LNCaP clone FGC (cell line): Measurements from ENCODE around the gene CLEC7A.

Experiments used
- DNase-seq: peaks from one replicate; pipeline ENCODE4 v3.0.0-alpha.2; 2011; ENCODE audit warnings: low read depth
- H3K4me3 ChIP-seq: 2 replicates; pipeline ENCODE4 v1.5.1; 2011; ENCODE audit warnings: mild to moderate bottlenecking, low read depth, low read length, control low read depth
- CTCF ChIP-seq: IDR thresholded peaks from 2 replicates; pipeline ENCODE4 v1.5.1; 2012; ENCODE audit warnings: mild to moderate bottlenecking; ENCODE audit not compliant: control insufficient read depth, insufficient read depth; ENCODE audit errors: extremely low read depth

The CLEC7A gene

DNA sequence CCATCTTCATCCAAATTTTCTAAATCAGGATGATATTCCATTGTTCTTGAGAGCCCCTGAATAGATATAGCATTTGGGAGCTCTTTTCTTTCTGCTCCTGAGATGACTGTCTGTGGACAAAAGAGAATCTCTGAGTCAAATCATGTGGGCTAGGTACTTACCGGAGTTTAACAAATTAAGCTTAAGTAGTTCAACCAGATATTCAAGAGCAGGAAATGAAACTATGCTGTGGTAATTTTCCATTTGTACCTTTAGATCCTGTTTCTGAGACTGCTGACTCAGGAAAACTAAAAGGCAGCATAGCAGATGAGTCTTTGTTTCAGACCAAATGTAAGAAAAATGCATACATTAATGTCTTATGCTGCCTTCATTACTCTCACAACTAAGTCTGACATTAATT lies at the start of gene CLEC7A:
TSS of gene CLEC7A (minus strand) at position 158 of the 400 bp plus-strand sequence. CDS start at position 41, 117 bp downstream.
- H3K4me3 ChIP-seq, result no peak within 1 kb of the TSS
- peak; percentile 28 for DNase-seq
- no peak for TF ChIP-seq CTCF

- no peak for DNase-seq
- H3K4me3 ChIP-seq, result no peak overlapping the region
- no peak for TF ChIP-seq CTCF
Observed at GRCh38 chr12:10179776-10180181, 49.8 kb upstream of the CLEC7A start.

- DNase-seq, result no peak
- TF ChIP-seq CTCF, result no peak
Observed at GRCh38 chr12:10178821-10179220, 48.8 kb upstream of the CLEC7A start, which contains the start of gene TMEM52B. Gene TMEM52B (plus strand): TSS chr12:10179032. CDS start chr12:10179575, 543 bp downstream.

DNA sequence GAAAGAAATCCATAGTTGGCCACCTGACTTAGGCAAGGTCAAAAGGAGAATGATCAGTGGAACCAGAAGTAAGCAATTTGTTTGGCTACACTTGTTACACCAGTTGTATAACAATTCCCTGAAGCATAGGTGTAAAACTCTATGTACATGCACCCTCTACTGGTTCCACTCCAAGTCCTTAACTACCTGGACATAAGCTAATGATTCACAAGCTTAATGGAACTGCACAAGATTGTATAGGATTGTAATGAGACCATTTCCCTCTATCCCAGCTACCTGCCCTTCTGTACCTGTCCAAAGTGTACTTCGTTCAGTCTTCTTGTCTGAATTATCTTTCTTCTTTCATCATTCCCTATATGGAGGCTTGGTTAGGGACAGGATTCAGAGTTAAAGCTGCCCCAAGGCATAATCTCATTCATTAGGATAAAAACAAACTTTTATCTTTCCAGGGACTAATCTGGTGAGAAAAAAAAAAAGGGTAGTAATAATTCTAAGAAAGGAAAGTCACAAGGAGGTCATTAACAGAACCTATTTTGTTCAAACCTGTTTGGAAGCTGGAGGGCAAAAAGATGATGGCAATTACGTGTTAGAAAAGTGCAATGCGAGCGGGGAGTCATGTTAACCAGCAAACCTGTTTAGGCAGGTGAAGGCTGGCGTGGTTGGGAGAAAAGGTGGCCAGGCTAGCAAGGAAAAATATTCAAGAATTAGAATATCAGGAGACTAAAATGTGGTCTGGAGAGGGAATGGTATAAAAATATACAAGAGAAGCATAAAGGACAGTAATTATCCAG lies 46.0 kb upstream of the CLEC7A start:
- H3K4me3 ChIP-seq, result no peak overlapping the region
- peak; percentile 15; the same call in 1 of the 2 replicates for TF ChIP-seq CTCF
- no peak for DNase-seq

More at GRCh38 chr12:10178821-10179220, 48.8 kb upstream of the CLEC7A start, which contains the start of gene TMEM52B:
- no peak within 1 kb of the TSS for H3K4me3 ChIP-seq

- no peak for DNase-seq
- no peak for TF ChIP-seq CTCF
- H3K4me3 ChIP-seq, result no peak overlapping the region
Observed at GRCh38 chr12:10174986-10175614, 45.1 kb upstream of the CLEC7A start.

DNA sequence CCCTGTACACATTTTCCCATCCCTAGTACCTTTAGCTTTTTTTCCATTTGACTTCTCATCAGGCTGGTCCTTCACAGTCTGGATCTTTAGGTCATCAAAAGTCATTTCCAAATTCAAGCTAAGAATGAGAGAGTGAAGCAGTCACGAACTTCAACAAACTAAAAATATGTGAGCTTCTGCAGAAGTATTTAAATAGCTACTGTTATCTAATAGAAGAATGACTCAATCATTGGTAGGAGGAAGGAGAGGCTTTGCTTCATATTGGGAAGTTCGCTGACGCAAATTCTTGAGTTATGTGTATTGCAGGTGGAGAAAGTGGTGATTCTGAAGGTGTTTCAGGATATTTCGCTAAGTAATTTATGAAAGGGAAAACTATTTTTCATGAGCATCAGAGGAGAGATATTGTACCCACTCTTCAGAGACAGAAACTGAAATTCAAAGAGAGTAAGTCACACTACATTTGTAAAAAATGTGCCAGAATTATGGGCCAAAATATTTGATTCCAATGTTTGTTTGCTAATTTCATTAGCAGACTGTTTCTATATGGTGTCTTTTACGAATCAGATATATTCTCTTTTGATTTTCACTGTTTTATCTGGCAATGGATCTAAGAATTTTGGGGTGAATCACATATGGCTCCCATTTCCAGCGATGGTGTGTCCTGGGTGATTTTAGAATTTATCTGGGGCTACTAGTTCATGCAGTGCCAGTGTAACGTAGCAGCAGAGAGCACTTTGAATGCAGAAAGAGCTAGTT lies 42.2 kb upstream of the CLEC7A start, which contains the start of gene OLR1:
TSS of gene OLR1 (minus strand) at position 160 of the 756 bp plus-strand sequence. CDS start at position 105, 55 bp downstream.
- no peak for TF ChIP-seq CTCF
- no peak within 1 kb of the TSS for H3K4me3 ChIP-seq
- DNase-seq, result no peak
